Right forelimb (tissue), 1 donor: ENCODE results near the gene DHTKD1.
A peak's percentile ranks its signal among the peaks of the same experiment; 100 is the strongest.

Experiments
- DNase-seq: peaks from one replicate; pipeline ENCODE4 v3.0.0-alpha.2; 2018

DHTKD1 gene, protein sequence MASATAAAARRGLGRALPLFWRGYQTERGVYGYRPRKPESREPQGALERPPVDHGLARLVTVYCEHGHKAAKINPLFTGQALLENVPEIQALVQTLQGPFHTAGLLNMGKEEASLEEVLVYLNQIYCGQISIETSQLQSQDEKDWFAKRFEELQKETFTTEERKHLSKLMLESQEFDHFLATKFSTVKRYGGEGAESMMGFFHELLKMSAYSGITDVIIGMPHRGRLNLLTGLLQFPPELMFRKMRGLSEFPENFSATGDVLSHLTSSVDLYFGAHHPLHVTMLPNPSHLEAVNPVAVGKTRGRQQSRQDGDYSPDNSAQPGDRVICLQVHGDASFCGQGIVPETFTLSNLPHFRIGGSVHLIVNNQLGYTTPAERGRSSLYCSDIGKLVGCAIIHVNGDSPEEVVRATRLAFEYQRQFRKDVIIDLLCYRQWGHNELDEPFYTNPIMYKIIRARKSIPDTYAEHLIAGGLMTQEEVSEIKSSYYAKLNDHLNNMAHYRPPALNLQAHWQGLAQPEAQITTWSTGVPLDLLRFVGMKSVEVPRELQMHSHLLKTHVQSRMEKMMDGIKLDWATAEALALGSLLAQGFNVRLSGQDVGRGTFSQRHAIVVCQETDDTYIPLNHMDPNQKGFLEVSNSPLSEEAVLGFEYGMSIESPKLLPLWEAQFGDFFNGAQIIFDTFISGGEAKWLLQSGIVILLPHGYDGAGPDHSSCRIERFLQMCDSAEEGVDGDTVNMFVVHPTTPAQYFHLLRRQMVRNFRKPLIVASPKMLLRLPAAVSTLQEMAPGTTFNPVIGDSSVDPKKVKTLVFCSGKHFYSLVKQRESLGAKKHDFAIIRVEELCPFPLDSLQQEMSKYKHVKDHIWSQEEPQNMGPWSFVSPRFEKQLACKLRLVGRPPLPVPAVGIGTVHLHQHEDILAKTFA

DNA sequence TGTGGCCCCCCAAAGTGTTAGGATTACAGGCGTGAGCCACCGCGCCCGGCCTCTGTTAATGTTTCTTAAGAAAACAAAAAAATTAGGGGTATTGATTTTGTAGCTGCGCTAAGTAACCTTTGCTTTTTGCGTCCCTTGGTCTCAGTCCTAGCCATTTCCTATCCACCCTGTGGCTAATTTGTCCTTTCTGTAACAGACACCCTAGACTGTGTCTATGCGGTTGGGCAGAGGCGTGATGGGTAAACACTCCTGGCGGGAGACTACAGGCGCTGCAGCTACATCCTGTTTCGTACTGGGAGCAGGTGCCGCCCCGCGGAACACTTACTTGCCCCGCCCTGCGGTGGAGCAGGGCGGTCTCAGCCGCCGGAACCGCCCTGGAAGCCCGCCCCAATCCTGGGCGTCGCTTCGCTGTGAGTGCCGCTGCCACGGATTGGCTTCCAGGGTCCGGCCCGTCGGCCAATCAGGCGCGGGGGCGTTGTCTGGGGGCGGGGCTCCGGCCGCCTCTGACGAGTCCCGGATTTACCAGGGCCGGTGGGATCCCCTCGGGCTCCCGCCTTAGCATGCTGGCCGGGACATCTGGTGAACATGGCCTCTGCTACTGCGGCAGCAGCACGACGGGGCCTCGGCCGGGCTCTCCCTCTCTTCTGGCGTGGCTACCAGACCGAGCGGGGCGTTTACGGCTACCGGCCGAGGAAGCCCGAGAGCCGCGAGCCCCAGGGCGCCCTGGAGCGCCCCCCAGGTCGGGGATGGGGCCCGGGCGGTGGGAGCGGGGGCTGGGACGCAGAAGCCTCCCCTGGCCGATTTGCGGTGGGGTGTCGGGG, at the start of gene DHTKD1:
TSS of gene DHTKD1 (plus strand) at position 506 of the 821 bp plus-strand sequence. CDS start at position 586, 80 bp downstream.
- peak; percentile 99 for DNase-seq

DNA sequence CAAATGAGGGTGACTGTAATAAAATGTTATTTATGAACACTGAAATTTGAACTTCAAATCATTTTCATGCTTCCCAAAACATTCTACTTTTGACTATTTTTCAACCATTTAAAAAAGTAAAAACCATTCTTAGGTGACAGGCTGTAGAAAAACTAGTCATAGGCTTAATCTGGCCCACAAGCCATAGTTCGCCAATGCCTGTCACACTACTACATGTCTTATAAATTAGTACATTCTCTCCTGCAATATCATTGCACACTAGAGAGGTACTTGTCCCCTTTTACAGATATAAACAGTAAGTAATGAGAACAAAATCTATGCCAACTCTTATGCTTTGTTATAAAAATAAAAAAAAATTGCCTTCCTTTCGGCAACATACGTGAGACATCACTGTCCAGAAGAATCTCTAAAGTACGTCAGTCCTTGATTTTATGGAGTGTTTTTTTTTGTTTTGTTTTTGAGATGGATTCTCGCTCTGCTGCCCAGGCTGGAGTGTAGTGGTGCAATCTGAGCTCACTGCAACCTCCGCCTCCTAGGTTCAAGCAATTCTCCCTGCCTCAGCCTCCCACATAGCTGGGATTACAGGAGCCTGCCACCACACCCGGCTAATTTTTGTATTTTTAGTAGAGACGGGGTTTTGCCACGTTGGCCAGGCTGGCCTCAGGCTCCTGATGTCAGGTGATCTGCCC, 49.3 kb upstream of the DHTKD1 start:
- DNase-seq: no peak

DNA sequence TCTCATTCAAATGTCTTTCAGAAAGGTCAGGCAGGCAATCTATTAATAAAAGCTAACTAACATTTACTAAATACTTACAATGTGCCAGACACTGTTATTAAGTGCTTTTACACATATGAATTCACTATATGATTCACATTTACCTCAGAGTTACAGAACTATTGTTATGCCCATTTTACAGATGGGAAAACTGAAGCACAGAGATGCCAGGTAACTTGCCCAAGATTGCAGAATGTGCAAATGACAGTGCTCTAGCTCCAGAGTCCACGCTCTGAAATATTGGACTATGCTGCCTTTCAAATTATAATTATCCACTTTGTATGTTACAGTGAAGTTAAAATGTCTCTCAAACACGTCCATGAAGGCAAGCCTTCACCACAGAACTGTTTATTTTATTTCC, 48.2 kb upstream of the DHTKD1 start:
- no peak for DNase-seq

DNA sequence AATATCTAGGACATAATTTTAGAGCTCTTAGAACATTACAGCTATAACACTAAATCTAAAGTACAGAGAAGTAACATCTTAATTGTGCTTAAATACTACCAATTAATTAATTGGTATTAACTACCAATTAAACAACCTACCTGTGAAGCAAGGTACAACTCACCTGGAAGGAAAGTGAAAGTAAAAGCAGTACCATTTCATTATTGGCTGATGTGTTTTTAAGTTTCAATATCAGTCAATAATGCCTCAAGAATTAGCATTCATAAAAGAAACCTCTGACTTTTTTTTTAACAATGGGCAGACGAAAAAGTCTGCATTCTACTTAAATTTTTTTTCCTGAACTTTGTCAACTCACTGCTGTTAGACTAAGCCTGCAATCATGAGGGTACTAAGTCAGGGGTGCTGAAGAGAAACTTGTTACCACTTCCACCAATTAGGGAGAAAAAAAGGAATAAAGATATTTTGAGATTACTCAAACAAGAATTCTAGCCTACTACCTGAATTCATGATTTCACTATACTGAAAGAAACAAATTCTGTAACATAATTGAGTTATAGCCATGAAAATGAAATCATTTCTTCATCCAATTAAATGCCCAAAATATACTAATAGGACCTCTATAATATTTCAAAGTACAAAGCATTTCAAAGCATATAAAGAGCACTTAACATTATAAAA, 46.0 kb upstream of the DHTKD1 start:
- no peak for DNase-seq

DNA sequence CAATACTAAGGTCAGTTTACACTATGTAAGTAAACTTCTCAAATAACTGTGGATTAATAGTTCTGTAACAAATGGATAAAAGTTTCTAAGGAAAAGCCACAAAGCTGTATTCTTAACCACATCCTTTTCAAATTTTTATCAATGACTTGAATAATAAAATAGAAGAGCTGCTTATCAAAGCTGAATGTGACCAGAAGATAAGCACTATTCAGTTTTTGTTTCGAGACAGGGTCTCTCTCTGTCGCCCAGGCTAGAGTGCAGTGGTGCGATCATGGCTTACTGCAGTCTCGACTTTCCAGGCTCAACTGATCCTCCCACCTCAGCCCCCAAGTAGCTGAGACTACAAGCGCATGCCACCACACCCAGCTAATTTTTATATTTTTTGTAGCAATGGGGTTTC, 43.2 kb upstream of the DHTKD1 start:
- DNase-seq: no peak

DNA sequence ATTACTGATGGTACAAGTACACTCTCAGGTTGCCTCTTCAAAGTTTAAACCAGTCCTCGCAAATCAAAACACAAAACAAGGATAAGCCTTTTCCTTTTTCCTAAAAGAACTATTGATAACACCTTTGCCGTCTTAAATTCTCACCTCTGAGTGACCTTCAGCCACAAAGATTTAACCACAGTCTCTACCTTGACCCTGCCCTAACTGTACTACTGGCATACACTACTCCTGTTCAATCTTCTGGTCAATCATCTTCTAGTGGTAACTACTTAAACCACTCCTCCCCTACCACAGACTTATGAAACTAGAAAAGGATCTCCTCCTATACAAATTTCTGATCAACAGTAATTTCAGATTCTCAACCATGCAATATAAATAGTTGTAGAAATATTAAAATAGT, 41.2 kb upstream of the DHTKD1 start:
- DNase-seq: no peak

DNA sequence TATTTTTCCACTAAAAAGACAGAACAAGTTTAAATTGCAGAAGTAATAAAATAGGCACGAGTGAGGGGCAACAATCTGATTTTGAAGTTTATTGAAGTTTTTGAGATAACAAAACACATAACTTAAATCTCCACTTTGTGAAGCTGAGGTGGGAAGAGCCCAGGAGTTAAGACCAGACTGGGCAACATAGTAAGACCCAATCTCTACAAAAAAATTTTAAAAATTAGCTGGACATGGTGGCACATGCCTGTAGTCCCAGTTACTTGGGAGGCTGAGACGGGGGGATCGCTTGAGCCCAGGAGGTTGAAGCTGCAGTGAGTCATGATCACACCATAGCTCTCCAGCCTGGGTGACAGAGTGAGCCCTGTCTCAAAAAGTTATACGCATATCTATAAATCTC, 37.4 kb upstream of the DHTKD1 start:
- DNase-seq: no peak

DNA sequence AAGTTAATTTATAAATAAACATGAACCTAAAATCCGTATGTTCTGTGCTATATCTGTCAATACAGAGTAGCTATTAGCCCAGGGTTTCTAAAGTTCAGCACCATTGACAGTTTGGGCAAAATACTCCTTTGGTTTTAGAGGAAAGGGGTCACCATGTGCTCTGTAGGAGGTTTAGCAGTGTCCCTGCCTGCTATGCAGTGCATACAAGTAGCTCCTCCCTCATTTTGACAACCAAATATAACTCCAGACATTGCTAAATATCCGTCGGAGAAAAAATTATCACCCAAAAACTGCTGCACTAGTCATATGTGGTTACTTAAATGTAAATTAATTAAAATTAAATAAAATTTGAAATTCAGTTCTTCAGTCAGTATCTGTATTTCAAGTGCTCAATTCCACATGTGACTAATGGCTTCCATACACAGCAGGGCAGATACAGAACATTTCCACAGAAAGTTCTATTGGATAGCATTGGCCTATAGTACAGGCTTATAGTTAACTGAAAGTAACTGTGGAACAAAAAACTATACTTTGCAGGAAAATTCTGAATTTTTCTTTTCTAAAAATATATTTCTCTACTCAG, 32.6 kb upstream of the DHTKD1 start:
- DNase-seq: no peak

DNA sequence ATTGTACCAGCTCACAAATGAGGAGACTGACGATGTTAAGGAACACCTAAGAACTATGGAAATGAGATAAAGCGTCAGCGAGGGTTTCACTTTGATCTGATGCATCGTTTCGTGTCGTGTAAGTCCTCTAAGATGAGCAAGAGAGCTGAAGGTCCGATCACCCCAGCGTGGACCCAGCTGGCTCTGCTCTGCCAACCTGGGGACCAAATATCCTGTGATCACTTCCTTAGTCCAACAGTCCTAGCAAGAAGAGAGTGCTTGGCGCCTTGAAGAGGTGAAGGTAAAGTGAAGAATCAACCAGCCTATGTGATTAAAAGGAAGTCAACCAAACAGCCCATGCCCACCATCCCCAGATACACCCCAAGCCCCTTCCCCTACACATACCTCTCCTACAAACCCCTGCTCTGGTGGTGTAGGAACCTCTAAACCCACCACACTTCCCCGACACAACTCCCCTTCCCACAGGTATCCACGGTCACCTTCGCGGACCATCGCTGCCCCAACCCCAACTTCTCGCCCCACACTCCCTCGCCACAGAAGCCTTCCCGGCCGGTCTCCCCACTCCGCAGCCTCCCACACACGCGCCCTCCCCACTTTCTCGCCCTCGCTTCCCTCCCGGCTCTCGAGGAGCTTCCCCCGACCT, 26.9 kb upstream of the DHTKD1 start:
- DNase-seq: peak; percentile 48

DNA sequence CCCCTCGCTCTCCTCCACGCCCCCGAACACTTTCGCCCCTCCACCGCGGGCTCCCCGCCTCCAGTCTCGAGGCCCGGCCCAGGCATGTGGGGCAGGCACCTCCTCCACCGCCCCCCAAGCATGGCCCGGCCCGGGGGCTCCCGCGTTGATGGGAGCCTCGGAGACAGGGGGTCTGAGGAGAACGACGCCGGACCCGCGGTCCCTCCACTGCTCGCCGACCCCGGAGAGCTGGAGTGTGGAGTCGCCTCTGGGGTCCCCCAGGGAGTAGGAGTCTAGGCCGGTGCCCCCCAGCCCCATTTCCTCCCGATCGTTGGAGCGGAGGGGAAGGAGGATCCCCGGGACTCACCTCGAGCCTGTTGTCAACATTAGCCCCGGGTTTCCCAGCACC, 26.4 kb upstream of the DHTKD1 start:
- peak; percentile 77 for DNase-seq

DNA sequence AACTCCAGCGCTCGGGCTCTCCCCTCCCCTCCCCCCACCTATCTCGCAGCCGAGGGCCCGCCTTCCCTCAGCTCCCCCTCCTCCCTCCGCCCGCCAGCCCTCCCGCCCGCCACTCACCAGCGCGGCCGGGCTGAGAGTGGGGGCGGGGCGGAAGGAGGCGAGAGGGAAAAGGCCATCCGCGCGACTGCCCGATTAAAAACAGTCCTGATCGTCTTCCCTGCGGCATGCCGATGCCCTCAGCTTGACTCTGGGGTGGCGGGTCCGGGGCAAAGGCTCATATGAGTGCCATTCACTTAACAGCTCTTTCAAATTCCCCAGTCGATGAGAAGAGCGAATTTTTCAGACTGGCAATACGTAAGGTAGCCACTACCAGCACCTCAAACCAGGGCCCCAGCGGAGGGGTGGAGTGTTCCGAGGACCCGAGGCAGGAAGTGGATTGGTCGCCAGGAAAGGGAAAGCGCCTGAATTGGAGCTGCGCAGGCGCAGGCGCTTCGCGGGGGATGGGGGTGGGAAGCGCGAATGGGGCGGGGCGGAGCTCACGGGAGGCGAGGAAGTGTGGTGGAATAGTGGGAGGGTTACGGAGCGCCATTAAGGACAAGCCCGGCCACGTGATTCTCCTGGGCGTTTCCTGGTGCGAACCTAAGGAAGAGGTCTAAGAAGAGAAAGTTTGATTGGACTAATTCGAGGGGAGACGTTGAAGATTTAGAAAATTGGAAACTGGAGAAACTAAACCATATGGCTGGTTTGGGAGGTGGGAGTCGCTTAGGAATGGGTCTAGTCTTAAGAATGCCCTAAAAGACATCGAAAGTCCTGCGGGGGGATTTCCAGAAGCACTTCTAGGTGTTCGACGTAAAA, 25.7 kb upstream of the DHTKD1 start, which contains the start of gene UPF2:
TSS of gene UPF2 (minus strand) at position 13 of the 855 bp plus-strand sequence. CDS start 7,386 bp downstream, outside the sequence.
- peak; percentile 99 for DNase-seq

DNA sequence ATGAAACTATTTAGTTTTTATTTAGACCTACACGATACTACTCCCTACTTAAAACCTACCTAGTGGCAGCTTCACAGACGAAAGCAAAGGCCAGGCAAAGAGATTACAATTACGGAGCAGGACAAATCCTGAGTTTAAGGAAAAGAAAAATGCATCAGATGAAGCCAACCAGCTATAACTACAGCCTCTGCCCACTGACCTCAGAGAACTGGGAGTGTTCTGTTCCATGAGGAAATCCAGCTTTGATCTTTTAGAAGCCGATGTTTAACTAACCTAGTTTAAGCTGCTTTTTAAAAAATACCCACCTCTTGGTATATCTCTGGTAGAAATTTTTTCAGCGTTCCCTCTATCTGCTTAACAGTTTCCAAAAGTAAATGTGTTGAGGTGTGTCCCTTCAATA, 23.2 kb upstream of the DHTKD1 start:
- no peak for DNase-seq

DNA sequence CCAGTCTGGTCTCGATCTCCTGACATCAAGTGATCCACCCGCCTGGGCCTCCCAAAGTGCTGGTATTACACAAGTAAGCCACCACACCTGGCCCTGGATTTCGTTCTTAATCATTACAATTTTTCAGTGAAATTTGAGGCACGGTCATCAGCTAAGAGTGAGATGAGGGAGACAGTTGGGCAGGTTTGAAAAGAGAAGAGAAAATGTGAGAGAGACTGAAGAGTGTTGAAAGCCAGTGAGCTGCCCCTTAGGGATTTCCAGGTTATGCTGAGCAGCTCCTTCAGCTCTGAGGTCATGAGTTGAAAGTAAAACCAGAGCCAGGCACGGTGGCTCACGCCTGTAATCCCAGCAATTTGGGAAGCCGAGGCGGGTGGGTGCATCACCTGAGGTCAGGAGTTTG, 20.2 kb upstream of the DHTKD1 start:
- DNase-seq: no peak

DNA sequence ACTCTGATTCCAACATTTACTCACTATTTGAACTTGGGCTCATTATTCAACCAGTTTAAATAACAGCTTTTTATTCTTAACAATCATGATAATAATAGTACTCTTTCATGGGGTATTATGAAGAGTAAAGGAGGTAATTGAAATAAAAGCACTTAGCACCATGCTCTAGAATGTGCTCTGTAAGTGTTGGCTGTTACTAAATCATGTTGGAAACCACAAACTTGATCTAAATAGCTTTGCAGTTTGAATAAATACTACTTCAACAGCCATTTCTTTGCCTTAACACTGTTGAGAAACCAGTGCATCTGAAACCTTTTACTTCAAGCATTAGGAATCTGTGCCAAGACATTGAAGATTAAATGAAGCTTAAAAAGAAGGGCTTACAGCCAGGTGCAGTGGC, 18.2 kb upstream of the DHTKD1 start:
- no peak for DNase-seq

DNA sequence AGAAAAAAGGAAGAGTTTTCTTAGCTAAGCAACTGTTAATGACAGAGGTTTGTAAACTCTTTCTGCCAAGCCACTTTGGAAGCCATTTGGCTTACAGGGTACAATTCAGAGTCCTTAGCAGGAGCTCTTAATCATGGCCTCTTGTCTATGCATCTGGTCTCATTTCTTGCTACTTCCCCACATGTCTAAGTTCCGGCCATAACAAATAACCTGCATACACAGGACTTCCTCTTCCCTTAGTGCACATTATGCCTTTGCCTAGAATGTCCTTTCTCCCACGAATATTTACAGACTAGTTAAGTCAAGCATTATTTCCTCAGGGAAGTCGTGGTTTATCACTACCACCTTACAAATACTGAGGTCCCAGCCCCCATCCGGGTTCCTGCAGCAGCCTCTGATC, 17.5 kb upstream of the DHTKD1 start:
- DNase-seq: no peak

DNA sequence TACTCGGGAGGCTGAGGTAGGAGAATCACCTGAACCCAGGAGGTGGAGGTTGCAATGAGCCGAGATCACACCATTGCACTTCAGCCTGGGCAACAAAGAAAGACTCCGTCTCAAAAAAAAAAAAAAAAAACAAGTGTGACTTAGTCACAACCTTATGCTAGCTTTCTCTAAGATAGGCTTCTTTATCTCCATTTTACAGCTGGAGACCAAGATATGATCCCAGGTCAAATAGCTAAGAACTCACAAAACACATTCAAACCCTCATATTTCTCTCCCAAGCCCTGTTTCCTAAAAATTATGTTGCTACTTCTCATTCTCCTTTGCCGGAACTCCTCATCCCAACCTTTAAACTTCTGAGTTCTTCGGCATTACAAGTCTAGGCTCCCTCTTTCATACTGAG, 13.0 kb upstream of the DHTKD1 start:
- no peak for DNase-seq

DNA sequence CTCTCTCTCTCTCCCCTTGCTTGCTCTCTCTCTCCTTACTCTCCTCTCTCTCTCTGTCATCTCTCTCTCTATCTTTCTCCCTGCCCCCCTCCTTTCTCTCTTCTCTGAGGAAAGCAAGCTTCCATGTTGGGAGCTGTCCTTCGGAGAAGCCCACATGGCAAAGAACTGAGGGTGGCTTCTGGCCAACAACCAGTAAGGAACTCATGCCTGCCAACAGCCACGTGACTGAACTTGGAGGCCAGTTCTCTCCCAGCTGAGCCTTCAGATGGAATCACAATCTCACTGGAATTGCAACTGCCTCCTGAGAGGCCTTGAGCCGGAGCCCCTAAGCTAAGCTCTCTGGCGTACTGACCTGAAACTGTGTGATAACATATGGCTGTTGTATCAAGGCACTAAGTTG, 12.0 kb upstream of the DHTKD1 start:
- no peak for DNase-seq

DNA sequence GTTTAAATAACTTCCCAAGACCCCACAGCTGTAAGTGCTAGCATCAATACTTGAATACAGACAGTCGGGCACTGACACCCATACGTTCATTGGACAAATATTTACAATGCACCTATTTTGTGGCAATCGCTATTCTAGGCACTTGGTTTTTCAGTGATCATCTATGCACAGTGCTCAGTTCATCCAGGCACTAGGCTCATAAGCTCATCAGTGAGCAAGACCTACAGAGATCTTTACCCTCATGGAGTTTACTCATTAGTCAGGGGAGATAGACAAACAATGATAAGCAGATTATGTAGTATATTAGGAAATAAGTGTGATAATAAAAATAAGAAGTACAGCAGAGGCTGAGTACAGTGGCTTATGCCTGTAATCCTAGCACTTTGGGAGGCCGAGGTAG, 7.6 kb upstream of the DHTKD1 start:
- DNase-seq: no peak

DNA sequence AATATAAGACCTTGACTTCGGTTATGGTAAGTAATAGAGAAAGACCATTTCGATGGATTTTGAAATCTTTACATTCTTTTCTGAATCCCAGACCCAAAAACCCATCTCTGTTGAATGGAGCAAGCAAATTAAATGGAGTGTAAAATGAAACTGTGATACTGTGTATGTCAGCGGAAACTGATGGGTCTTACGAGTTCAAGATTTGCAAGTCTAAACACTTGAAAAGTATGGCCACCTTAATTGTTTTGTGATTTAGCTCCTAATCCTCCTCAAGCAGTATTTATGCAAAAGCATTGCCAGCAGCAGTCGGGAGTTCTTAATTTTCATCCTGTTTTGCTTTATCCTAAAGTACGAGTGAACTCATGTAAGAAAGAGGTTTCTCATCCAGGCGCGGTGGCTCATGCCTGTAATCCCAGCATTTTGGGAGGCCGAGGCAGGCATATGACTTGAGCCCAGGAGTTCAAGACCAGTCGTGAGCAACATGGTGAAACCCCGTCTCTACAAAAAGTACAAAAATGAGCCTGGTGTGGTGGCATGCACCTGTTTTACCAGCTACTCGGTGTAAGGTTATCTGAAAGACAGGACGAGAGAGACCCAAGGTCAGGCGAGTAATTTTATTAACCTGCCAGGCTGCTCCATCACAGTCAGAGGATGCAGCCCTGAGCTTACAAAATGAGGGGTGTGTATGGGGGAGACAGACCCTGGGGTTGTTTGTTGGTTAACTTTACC, 5.8 kb upstream of the DHTKD1 start:
- no peak for DNase-seq
